Measurements from ENCODE around the gene SEMA3B.
"Not testable (repeated sequence)": the region's sequence is repeated elsewhere in the genome, so short reads cannot be mapped to it uniquely, and the experiment has no call there.

DNA sequence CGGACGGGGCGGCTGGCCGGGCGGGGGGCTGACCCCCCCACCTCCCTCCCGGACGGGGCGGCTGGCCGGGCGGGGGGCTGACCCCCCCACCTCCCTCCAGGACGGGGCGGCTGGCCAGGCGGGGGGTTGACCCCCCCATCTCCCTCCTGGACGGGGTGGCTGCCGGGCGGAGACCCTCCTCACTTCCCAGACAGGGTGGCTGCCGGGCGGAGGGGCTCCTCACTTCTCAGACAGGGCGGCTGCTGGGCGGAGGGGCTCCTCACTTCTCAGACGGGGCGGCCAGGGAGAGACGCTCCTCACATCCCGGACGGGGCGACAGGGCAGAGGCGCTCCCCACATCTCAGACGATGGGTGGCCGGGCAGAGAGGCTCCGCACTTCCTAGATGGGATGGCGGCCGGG, 43.1 kb downstream of the SEMA3B start:
- TF ChIP-seq ZC3H10 (CRISPR knock-in tag; IDR thresholded peaks at IDR 0.05); ZFP3 (CRISPR knock-in tag; IDR thresholded peaks at IDR 0.05); ZNF8 (CRISPR knock-in tag; IDR thresholded peaks at IDR 0.05); SNAI2 (CRISPR knock-in tag; IDR thresholded peaks at IDR 0.05); TOX (CRISPR knock-in tag; IDR thresholded peaks at IDR 0.05; ENCODE audit: borderline replicate concordance); PPARA (CRISPR knock-in tag; IDR thresholded peaks at IDR 0.05; ENCODE audit: borderline replicate concordance); OSR1 (CRISPR knock-in tag; IDR thresholded peaks at IDR 0.05): not testable (repeated sequence)
- TF ChIP-seq, protein P1, sequence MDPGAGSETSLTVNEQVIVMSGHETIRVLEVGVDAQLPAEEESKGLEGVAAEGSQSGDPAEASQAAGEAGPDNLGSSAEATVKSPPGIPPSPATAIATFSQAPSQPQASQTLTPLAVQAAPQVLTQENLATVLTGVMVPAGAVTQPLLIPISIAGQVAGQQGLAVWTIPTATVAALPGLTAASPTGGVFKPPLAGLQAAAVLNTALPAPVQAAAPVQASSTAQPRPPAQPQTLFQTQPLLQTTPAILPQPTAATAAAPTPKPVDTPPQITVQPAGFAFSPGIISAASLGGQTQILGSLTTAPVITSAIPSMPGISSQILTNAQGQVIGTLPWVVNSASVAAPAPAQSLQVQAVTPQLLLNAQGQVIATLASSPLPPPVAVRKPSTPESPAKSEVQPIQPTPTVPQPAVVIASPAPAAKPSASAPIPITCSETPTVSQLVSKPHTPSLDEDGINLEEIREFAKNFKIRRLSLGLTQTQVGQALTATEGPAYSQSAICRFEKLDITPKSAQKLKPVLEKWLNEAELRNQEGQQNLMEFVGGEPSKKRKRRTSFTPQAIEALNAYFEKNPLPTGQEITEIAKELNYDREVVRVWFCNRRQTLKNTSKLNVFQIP (CRISPR knock-in tag; IDR thresholded peaks at IDR 0.05; ENCODE audit: borderline replicate concordance, low read depth): not testable (repeated sequence)
- TF ChIP-seq, protein P2, sequence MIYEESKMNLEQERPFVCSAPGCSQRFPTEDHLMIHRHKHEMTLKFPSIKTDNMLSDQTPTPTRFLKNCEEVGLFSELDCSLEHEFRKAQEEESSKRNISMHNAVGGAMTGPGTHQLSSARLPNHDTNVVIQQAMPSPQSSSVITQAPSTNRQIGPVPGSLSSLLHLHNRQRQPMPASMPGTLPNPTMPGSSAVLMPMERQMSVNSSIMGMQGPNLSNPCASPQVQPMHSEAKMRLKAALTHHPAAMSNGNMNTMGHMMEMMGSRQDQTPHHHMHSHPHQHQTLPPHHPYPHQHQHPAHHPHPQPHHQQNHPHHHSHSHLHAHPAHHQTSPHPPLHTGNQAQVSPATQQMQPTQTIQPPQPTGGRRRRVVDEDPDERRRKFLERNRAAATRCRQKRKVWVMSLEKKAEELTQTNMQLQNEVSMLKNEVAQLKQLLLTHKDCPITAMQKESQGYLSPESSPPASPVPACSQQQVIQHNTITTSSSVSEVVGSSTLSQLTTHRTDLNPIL (CRISPR knock-in tag; IDR thresholded peaks at IDR 0.05; ENCODE audit: low read depth): not testable (repeated sequence)
